ENCODE data around the gene GGTLC2.
"Not testable (repeated sequence)": the region's sequence is repeated elsewhere in the genome, so short reads cannot be mapped to it uniquely, and the experiment has no call there.

Gene GGTLC2

DNA sequence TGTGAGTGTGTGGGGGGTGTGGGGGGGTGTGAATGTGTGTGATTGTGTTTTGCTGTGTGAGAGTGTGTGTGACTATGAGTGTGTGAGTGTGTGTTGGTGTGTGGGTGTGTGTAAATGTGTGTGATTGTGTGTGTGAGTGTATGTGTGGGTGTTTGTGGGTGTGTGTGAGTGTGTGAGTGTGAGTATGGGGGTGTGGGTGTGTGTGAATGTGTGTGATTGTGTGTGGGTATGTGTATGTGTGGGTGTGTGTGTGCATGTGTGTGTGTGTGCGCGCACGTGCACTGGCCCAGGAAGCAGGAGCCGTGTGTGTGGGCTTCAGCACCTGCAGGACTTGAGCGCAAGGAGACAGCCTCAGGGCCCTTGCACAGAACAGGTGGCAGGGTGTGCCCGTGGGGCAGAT, 8.2 kb downstream of the GGTLC2 start:
- not testable (repeated sequence) for H3K4me3 ChIP-seq (ENCODE audit: low read depth, low read length); DNase-seq (ENCODE audit: low read depth)

DNA sequence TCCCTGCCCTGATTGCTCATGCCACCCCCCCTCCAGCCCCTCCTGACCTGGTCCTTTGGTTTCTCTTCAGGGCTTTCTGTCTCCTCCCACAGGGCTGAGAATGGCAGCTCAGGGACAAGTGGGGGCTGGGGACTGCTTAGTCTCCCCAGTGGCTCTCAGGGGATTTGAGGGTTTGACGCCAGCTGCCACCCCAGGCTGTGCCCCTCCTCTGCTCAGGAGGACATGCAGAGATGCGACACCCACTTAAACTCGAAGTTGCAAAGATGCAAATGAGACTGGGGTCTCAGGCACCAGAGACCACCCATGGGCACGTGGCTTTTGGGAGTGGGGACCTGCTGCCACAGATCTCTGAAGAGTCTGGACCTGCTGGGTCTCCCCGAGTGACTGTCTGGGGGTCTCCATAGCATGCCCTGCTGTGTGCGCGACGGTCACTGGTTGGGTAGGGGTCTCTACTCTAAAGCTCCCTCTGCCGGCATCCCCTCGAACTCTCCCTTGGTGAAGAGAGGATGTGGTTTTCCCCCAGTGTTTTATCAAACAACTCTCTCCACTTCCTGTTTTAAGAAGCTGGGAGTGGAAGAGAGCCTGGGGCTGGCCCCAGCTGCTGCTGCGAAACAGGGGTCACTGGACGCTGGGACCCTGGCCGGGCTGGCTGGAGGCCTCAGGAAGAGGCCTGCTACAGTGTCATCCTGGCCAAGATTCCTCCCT, 9.4 kb downstream of the GGTLC2 start:
- TF ChIP-seq, protein P1, sequence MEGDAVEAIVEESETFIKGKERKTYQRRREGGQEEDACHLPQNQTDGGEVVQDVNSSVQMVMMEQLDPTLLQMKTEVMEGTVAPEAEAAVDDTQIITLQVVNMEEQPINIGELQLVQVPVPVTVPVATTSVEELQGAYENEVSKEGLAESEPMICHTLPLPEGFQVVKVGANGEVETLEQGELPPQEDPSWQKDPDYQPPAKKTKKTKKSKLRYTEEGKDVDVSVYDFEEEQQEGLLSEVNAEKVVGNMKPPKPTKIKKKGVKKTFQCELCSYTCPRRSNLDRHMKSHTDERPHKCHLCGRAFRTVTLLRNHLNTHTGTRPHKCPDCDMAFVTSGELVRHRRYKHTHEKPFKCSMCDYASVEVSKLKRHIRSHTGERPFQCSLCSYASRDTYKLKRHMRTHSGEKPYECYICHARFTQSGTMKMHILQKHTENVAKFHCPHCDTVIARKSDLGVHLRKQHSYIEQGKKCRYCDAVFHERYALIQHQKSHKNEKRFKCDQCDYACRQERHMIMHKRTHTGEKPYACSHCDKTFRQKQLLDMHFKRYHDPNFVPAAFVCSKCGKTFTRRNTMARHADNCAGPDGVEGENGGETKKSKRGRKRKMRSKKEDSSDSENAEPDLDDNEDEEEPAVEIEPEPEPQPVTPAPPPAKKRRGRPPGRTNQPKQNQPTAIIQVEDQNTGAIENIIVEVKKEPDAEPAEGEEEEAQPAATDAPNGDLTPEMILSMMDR (conservative IDR thresholded peaks at IDR 0.05; ENCODE audit: low read depth, low read length), result peak; percentile 5
- peak; percentile 18 for DNase-seq (ENCODE audit: low read depth)

DNA sequence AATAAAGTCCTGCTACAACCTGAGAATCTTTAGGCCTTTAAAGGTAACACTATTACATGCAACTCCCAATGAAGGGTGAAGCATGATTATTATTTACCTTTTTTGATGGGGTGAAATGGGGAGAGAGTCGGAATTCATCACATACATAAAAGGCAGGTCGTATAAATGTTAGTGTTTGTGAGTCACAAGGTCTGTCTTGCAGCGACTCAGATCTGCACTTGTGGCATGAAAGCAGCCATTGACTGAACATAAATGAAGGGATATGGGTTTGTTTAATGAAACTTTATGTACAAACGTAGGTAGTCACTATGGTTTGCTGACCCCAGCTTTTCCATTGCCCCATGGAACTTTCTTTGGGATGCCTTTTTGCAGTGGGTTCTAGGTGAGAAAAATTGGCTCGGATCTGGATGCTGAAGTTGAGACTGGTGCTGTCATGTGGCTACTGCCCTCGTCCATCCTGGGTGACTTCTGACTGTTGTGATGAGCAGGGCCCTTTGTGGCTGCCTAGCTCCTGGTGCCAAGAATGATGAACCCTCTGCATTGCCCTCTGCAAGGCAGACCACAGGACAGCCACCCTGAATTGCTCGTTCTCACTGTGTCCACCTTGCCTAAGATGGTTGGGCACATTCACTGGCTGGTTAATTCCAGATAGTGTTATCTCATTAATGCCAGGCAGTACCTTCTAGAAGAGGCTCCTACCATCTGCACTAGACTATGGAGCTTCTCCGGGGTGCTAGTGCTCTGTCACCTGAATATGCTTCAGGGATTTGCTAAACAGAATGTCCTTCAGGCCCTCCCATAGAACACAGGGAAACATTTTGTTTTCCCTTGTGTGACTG, 11.3 kb downstream of the GGTLC2 start:
- DNase-seq (ENCODE audit: low read depth), result no peak
- no peak overlapping the region for H3K4me3 ChIP-seq (ENCODE audit: low read depth, low read length)
- TF ChIP-seq, protein P1 (conservative IDR thresholded peaks at IDR 0.05; ENCODE audit: low read depth, low read length), result no peak

More for the DNA sequence above, 9.4 kb downstream of the GGTLC2 start:
- not testable (repeated sequence) for H3K4me3 ChIP-seq (ENCODE audit: low read depth, low read length)

DNA sequence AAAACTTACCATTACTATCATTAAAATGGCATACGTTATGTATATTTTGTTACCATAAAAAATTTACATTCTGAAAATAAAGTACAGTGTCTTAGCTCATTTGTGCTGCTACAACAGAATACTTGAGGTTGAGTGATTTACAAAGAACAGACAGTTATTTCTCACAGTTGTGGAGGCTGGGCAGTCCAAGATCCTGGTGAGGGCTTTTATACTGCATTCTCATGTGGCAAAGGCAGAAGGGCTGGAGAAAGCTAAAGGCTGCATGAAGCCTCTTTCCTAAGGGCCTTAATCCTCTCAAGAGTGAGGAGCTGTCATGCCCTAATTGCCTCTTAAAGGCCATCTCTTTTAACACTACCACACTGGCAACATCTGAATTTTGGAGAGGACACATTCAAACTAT, 13.3 kb downstream of the GGTLC2 start:
- no peak for DNase-seq (ENCODE audit: low read depth)
- TF ChIP-seq, protein P1 (conservative IDR thresholded peaks at IDR 0.05; ENCODE audit: low read depth, low read length), result no peak
- no peak overlapping the region for H3K4me3 ChIP-seq (ENCODE audit: low read depth, low read length)

DNA sequence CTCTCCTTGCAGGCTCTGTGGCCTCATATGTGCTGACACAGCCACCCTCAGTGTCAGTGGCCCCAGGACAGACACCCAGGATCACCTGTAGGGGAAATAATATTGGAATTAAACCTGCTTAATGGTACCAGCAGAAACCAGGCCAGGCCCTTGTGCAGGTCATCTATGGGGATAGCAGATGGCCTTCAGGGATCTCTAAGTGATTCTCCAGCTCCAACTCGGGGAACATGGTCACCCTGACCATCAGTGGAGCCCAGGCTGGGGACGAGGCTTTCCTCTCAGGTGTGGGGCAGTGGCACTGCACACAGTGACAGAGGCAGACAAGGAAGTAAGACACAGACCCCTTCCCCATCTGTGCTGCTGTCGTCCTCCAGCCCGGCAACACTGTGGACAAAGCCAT, 16.9 kb downstream of the GGTLC2 start:
- no peak overlapping the region for H3K4me3 ChIP-seq (ENCODE audit: low read depth, low read length)
- no peak for DNase-seq (ENCODE audit: low read depth)
- TF ChIP-seq, protein P1 (conservative IDR thresholded peaks at IDR 0.05; ENCODE audit: low read depth, low read length), result no peak

DNA sequence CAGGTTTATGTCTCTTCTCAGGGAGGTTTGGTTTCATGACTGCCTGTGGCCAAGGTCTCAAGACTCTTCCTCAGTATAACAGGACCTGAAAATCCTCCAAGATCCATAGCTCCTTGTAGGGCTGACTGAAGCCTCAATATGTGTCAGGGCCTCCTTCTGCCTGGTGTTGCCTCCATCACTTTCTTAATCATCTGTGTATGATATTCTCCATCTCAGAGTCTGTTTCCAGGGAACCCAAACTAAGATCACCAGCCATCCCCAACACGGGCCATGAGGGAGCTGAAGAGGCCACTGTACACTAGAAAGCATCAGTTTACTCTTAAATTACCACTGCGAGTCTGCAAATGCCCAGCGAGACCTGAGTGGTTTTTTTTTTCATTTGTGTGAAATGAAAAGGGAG, 17.7 kb downstream of the GGTLC2 start:
- no peak overlapping the region for H3K4me3 ChIP-seq (ENCODE audit: low read depth, low read length)
- TF ChIP-seq, protein P1 (conservative IDR thresholded peaks at IDR 0.05; ENCODE audit: low read depth, low read length), result no peak
- DNase-seq (ENCODE audit: low read depth), result no peak

DNA sequence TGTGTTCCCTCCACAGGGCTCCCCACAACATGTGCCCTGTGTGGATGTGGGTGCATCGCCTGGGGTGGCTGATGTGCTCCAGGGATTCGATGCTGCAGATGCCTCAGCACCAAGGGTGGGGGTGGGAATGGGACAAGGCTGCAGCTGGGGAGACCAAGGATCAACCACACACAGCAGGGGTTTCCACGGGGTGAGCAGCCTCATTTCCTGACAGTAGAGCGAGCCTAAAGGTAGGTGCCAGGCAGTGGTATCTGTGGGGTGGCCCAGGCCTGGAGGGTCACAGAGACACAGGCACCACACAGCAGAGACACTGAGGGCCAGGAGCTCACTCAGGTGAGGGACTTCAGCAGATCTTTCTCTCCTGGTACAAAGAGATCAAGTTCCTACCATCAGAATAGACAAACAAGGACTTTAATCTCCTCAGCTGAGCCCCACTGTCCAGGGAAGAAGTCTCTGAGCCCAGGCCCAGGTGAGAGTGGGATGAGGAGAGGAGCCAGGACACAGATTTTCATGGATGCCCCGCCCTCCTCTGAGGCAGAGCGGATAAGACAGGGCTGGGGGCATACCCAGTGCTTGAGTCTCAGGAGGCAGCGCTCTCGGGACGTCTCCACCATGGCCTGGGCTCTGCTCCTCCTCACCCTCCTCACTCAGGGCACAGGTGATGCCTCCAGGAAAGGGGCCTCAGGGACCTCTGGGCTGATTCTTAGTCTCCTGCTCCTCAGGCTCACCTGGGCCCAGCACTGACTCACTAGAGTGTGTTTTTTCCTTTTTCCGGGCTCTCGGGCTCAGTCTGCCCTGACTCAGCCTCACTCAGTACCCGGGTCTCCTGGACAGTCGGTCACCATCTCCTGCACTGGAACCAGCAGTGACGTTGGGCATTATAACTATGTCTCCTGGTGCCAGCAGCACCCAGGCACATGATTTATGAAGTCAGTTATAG, 19.7 kb downstream of the GGTLC2 start:
- TF ChIP-seq, protein P1 (conservative IDR thresholded peaks at IDR 0.05; ENCODE audit: low read depth, low read length), result no peak
- DNase-seq (ENCODE audit: low read depth), result peak; percentile 10
- H3K4me3 ChIP-seq (ENCODE audit: low read depth, low read length), result no peak overlapping the region
